ENCODE data around the gene CD82.

Gene CD82

GRCh38 chr11:44614281-44614775 is 48.9 kb downstream of the CD82 start:
- no peak overlapping the region for H3K4me3 ChIP-seq (ENCODE audit: low read length)
- TF ChIP-seq ZNF274 (IDR thresholded peaks at IDR 0.05; ENCODE audit: low read depth, low read length), result no peak

GRCh38 chr11:44615041-44615755 is 49.7 kb downstream of the CD82 start:
- no peak overlapping the region for H3K4me3 ChIP-seq (ENCODE audit: low read length)
- no peak for TF ChIP-seq ZNF274 (IDR thresholded peaks at IDR 0.05; ENCODE audit: low read depth, low read length)

GRCh38 chr11:44615913-44616791 is 50.7 kb downstream of the CD82 start:
- H3K4me3 ChIP-seq (ENCODE audit: low read length), result no peak overlapping the region
- TF ChIP-seq ZNF274 (IDR thresholded peaks at IDR 0.05; ENCODE audit: low read depth, low read length), result no peak

- no peak for TF ChIP-seq ZNF274 (IDR thresholded peaks at IDR 0.05; ENCODE audit: low read depth, low read length)
- no peak overlapping the region for H3K4me3 ChIP-seq (ENCODE audit: low read length)
Observed at GRCh38 chr11:44617671-44618461, 52.4 kb downstream of the CD82 start.

GRCh38 chr11:44618561-44619425 is 53.3 kb downstream of the CD82 start:
- no peak for TF ChIP-seq ZNF274 (IDR thresholded peaks at IDR 0.05; ENCODE audit: low read depth, low read length)
- no peak overlapping the region for H3K4me3 ChIP-seq (ENCODE audit: low read length)

GRCh38 chr11:44620328-44620725 is 54.9 kb downstream of the CD82 start:
- no peak overlapping the region for H3K4me3 ChIP-seq (ENCODE audit: low read length)
- no peak for TF ChIP-seq ZNF274 (IDR thresholded peaks at IDR 0.05; ENCODE audit: low read depth, low read length)

- no peak for TF ChIP-seq ZNF274 (IDR thresholded peaks at IDR 0.05; ENCODE audit: low read depth, low read length)
- no peak overlapping the region for H3K4me3 ChIP-seq (ENCODE audit: low read length)
Observed at GRCh38 chr11:44621140-44621681, 55.7 kb downstream of the CD82 start.

- no peak for TF ChIP-seq ZNF274 (IDR thresholded peaks at IDR 0.05; ENCODE audit: low read depth, low read length)
- H3K4me3 ChIP-seq (ENCODE audit: low read length), result no peak overlapping the region
Observed at GRCh38 chr11:44621784-44622183, 56.3 kb downstream of the CD82 start.

- no peak overlapping the region for H3K4me3 ChIP-seq (ENCODE audit: low read length)
- TF ChIP-seq ZNF274 (IDR thresholded peaks at IDR 0.05; ENCODE audit: low read depth, low read length), result no peak
Observed at GRCh38 chr11:44622190-44622650, 56.8 kb downstream of the CD82 start.

- no peak overlapping the region for H3K4me3 ChIP-seq (ENCODE audit: low read length)
- TF ChIP-seq ZNF274 (IDR thresholded peaks at IDR 0.05; ENCODE audit: low read depth, low read length), result no peak
Observed at GRCh38 chr11:44622721-44623258, 57.3 kb downstream of the CD82 start.

- TF ChIP-seq ZNF274 (IDR thresholded peaks at IDR 0.05; ENCODE audit: low read depth, low read length), result no peak
- H3K4me3 ChIP-seq (ENCODE audit: low read length), result no peak overlapping the region
Observed at GRCh38 chr11:44623341-44623730, 57.9 kb downstream of the CD82 start.

GRCh38 chr11:44623731-44624491 is 58.4 kb downstream of the CD82 start:
- H3K4me3 ChIP-seq (ENCODE audit: low read length), result no peak overlapping the region
- no peak for TF ChIP-seq ZNF274 (IDR thresholded peaks at IDR 0.05; ENCODE audit: low read depth, low read length)
